RWPE2 (cell line): Measurements from ENCODE around the gene CDC42EP5.

Experiments
- ATAC-seq: fragments of 200-7000 bp; cut with Tn5 transposase; 3 replicates; pipeline ENCODE4 v1.9.1; 2021; ENCODE audit warnings: low read depth
- DNase-seq: peaks from one replicate; pipeline ENCODE4 v3.0.0-alpha.2; 2020; ENCODE audit warnings: low spot score
- H3K27ac ChIP-seq: fragments of 450-650 bp; 2 replicates; pipeline ENCODE4 v1.5.1; 2017; ENCODE audit warnings: mild to moderate bottlenecking; ENCODE audit not compliant: poor library complexity, severe bottlenecking
- H3K27me3 ChIP-seq: fragments of 250-450 bp; sonication (Bioruptor Pico); 2 replicates; pipeline ENCODE4 v1.5.1; 2021; ENCODE audit warnings: mild to moderate bottlenecking, moderate library complexity; ENCODE audit not compliant: insufficient read depth, poor library complexity, severe bottlenecking
- H3K36me3 ChIP-seq: fragments of 250-450 bp; sonication (Bioruptor Pico); 2 replicates; pipeline ENCODE4 v1.5.1; 2020; ENCODE audit warnings: low read depth, mild to moderate bottlenecking, moderate library complexity
- H3K4me1 ChIP-seq: fragments of 250-450 bp; sonication (Bioruptor Pico); 2 replicates; pipeline ENCODE4 v1.5.1; 2021; ENCODE audit warnings: mild to moderate bottlenecking, moderate library complexity; ENCODE audit not compliant: insufficient read depth, poor library complexity, severe bottlenecking
- H3K4me3 ChIP-seq: fragments of 250-450 bp; sonication (Bioruptor Pico); 2 replicates; pipeline ENCODE4 v1.5.1; 2021; ENCODE audit warnings: mild to moderate bottlenecking, moderate library complexity; ENCODE audit not compliant: severe bottlenecking
- H3K9me3 ChIP-seq: fragments of 250-450 bp; sonication (Bioruptor Pico); 2 replicates; pipeline ENCODE4 v1.5.1; 2021; ENCODE audit warnings: mild to moderate bottlenecking, moderate library complexity; ENCODE audit not compliant: severe bottlenecking
- TF ChIP-seq, protein P1 (sequence below): fragments of 450-650 bp; IDR thresholded peaks from one replicate; pipeline ENCODE4 v1.5.1; 2017; ENCODE audit warnings: mild to moderate bottlenecking, moderate library complexity; ENCODE audit not compliant: poor library complexity, severe bottlenecking

Gene CDC42EP5

DNA sequence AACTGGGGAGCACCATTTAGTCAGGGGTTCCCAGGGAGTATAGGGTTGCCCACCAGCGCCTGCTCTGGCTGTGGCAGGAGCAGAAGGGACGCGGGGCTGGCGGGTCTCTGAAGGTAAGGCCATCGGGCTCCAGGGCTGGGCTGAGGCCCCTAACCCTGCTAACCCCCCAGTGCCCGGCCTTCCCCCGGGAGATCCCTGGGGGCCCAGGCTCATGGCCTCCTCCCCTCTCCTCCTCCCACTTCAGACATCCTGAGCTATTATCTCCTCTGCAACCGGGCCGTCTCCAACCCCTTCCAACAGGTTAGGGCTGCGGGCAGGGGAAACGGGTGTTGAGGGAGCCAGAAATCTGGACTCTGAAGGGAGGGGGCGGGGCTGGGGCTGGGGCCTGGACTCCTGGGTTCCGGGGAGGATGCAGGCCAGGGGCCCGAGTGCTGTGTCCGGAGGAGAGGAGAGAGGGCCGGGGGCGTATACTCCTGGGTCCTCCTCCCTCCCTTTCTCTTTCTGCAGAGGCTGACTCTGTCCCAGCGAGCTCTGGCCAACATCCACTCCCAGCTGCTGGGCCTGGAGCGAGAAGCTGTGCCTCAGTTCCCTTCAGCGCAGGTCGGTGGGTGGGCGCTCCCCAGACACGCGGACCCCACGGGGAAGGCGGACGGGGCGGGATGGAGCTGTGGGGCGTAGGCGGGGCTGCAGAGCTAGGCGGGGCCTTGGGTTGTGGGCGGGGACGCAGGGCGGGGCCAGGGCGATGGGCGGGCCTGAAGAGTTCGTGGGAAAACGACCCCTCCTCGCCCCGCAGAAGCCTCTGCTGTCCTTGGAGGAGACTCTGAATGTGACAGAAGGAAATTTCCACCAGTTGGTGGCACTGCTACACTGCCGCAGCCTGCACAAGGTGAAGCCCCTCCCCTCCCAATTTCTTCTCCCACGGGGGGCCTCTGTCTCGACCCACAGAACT, 42.5 kb downstream of the CDC42EP5 start:
- Histone ChIP-seq H3K9me3 (no peaks in the 10 kb centered on the region), H3K4me3 (peak overlapping the region; percentile 14), H3K4me1 (peaks cover 17% of the 10 kb centered on the region), H3K27me3 (no peaks in the 10 kb centered on the region), H3K36me3 (no peaks in the 10 kb centered on the region), H3K27ac (no peak overlapping the region)
- TF ChIP-seq, protein P1, sequence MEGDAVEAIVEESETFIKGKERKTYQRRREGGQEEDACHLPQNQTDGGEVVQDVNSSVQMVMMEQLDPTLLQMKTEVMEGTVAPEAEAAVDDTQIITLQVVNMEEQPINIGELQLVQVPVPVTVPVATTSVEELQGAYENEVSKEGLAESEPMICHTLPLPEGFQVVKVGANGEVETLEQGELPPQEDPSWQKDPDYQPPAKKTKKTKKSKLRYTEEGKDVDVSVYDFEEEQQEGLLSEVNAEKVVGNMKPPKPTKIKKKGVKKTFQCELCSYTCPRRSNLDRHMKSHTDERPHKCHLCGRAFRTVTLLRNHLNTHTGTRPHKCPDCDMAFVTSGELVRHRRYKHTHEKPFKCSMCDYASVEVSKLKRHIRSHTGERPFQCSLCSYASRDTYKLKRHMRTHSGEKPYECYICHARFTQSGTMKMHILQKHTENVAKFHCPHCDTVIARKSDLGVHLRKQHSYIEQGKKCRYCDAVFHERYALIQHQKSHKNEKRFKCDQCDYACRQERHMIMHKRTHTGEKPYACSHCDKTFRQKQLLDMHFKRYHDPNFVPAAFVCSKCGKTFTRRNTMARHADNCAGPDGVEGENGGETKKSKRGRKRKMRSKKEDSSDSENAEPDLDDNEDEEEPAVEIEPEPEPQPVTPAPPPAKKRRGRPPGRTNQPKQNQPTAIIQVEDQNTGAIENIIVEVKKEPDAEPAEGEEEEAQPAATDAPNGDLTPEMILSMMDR, result no peak
- ATAC-seq, result peak; percentile 57
- DNase-seq, result no peak

DNA sequence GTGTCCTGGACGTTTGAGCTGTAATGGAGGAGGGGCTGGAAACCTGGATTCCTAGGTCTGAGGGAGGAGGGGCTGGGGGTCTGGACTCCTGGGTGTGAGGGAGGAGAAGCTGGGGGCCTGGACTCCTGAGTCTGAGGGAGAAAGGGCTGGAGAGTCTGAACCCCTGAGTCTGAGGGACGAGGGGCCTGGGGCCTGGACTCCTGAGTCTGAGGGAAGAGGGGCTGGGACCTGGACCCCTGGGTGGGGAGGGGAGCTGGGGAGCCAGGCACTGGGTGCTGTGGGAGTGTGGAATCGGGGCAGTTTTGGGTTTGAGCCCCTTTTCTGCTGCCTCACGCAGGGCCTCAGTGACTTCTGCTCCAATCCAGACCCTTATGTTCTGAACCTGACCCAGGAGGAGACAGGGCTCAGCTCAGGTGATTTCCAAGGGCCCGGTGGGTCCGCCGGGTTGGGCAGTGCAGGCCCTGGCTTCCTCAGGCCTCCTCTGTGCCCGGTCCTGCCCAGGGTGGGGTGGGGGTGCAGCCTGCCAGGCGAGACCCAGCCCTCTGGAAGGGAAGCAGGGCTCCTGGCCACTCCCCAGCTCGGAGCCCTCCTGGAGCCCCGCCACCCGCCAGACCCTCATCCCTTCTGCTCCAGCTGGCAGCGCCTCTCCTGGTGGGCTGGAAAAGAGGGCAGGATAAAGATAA, 43.4 kb downstream of the CDC42EP5 start:
- H3K27me3 ChIP-seq, result no peaks in the 10 kb centered on the region
- ATAC-seq (no peak), DNase-seq (no peak)
- H3K9me3 ChIP-seq, result no peaks in the 10 kb centered on the region
- H3K4me1 ChIP-seq, result peaks cover 17% of the 10 kb centered on the region
- TF ChIP-seq, protein P1, result no peak
- H3K27ac ChIP-seq, result no peak overlapping the region
- no peak overlapping the region for H3K4me3 ChIP-seq
- H3K36me3 ChIP-seq, result no peaks in the 10 kb centered on the region

DNA sequence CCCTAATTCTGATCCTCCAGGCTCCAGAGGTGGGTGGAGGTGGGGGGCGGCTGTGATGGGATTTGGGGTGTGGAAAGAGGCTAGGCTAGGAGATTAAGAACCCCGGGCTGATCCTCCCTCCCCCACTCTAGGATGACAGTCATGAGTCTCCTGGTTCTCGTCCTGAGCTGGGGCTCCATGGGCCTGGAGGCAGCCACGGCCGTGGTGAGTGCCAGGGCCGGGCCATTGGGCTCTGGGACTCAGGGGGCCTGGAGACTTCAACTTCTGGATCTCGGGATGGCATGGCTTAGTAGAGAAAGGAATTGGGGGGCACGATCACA, 44.0 kb downstream of the CDC42EP5 start:
- H3K9me3 ChIP-seq, result no peaks in the 10 kb centered on the region
- no peak overlapping the region for H3K27ac ChIP-seq
- DNase-seq (no peak), ATAC-seq (no peak)
- H3K4me1 ChIP-seq, result peaks cover 17% of the 10 kb centered on the region
- H3K36me3 ChIP-seq, result no peaks in the 10 kb centered on the region
- no peak overlapping the region for H3K4me3 ChIP-seq
- TF ChIP-seq, protein P1, result no peak
- no peaks in the 10 kb centered on the region for H3K27me3 ChIP-seq

DNA sequence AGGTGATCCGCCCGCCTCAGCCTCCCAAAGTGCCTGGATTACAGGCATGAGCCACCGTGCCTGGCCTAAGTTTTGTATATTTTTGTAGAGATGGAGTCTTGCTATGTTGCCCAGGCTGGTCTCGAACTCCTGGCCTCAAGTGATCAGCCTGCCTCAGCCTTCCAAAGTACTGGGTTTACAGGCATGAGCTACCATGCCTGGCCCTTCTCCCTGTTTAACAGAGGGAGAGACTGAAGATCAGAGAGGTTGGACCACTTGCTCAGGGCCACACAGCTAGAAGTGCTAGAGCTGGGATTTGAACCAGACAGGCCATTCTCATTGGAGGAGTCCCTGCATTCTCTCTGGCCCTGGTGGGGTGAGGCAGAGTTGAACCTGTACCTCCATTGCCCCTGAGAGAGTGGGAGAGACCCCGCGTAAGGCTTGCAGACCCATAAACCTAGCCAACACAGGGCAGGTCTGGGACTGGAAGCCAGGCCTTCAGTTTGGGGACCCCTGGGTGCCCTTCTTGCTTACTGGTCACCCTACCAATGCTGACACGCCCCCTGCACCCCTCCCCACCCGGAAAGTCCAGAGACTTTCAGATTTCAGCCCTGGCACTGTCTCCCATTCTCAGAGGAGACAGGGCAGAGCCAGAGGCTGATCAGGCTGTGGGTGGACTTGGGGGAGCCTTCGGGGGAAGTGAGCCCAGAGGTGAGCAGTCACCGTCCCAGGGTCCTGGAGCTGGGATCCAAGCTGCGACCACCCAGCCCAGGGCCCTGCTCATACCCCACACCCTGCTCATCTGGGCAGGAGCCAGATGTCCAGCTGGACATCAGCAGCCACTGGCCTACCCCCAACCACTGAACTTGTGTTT, 44.5 kb downstream of the CDC42EP5 start:
- DNase-seq, result no peak
- TF ChIP-seq, protein P1, result no peak
- H3K36me3 ChIP-seq, result no peaks in the 10 kb centered on the region
- H3K4me3 ChIP-seq, result no peak overlapping the region
- no peaks in the 10 kb centered on the region for H3K9me3 ChIP-seq
- no peaks in the 10 kb centered on the region for H3K27me3 ChIP-seq
- H3K27ac ChIP-seq, result no peak overlapping the region
- peaks cover 17% of the 10 kb centered on the region for H3K4me1 ChIP-seq
- ATAC-seq, result no peak
